NCI-H748 treated with DMSO at 0.1 percent for 48 hours (cell line): ENCODE results near the gene MTRR.
A peak's percentile ranks its signal among the peaks of the same experiment; 100 is the strongest.

ENCODE experiments used
- DNase-seq: peaks from one replicate; lab custom pipeline; 2025; lab: John Stamatoyannopoulos, UW

Gene MTRR

GRCh38 chr5:7857361-7857760, 11.6 kb upstream of the MTRR start:
- no peak for DNase-seq

DNA sequence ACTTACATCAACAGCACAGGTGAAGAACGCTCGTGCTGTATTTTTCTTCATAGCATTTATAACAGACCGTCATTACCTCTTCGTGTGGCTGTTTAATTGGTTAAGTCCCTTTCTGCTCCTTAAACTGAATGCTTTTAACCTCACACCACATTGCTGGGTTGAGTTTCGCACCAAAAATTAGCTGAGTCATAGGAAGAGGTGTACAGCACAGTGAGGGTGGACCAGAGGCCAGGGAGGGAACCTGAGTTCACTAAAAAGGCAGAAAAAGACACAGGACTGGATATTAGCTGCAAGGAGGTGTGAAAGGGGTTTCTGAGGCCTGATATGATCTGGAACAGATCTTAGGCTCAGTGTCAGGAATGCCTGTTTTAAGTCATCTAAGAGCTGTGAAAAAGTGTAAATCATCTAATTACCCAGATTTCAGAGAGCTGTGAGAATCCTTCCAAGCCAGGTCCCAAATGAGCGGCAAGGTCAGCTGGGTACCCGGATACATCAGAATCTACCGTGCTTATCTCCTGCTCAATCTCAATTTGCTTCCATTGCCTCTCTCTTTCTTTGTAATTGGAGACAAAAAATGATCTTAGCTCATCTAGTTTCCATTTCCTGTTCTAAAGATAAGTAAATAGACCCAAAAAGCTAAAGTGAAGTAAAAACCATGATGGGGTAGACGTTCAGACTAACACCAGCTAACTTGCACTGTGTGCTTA, 10.9 kb upstream of the MTRR start:
- no peak for DNase-seq

DNA sequence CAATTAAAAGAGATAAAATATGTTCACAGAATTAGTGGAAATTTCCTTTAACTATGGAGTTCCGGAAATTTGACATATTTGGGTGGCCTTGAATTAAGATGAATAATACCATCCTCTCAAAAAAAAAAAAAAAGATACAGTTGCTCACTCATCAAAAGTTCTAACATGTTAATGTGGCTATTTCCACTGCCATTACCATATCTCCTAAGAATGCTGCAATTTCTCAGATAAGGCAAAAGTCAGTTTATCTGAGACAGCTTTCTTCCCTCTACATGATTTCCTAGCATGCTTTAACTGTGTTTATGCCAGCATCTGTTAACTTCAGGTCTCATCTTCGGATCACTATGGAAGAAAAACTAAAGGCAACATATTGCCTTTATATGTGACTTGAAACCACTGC, 2.8 kb upstream of the MTRR start:
- DNase-seq = no peak

GRCh38 chr5:7867260-7867659, 1.7 kb upstream of the MTRR start:
- no peak for DNase-seq

DNA sequence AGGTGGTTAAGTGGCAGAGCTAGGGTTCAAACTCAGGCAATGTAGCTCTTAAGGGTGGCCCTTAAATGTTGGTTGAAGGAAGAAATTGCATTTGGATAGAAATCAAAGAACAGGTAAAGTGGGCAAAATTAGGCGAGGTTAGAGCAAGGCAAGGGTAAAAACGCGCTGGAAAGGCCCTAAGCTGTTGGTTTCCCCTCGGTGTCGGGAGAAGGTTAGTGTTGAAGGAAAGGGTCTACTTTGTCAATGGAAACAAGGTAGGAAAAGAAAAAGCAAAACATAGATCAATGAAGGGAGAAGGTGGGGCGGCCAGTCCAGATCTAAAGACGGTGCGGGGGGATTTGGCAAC, 548 bp upstream of the MTRR start:
- peak; percentile 52 for DNase-seq

- peak; percentile 22 for DNase-seq
Observed at GRCh38 chr5:7869474-7870136, 657 bp downstream of the MTRR start.

DNA sequence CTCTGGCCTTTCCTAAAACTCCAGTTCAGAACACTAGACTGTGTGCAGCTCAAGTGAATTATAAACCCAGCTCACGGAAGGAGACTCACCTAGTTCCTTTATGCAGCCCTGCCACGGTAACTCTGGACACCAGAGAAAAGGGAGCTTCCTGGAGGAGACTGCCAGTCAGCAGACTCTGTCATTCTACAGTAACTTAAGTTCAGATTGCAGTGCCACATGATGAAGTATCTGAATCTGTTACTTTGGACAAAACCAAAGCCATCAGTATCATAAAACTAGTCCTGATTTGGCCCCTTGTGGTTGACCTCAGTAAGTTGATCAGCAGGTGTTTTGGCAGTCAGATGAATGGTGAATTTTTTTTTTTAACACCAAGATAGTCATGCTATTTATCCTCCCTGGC, 2.7 kb downstream of the MTRR start:
- DNase-seq = no peak

- no peak for DNase-seq
Observed at GRCh38 chr5:7872517-7873130, 3.7 kb downstream of the MTRR start.

GRCh38 chr5:7873216-7873615, 4.3 kb downstream of the MTRR start:
- DNase-seq = no peak

DNA sequence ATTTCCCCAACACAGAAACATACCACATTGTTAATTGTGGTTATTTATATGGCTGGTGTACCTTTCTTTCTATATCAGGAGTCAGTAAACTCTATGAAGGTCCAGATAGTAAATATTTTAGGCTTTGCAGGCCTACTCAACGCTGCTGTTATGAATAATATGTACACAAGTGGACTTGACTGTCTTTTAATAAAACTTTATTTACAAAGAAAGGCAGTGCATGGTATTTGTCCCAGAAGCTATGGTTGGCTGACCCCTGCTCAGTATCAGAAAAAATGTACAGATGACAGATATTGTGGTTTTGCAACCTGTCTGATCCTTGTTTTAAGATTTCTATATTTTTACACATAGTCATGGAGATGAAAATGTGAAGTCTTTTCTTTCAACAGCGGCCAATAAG, 5.7 kb downstream of the MTRR start:
- no peak for DNase-seq

DNA sequence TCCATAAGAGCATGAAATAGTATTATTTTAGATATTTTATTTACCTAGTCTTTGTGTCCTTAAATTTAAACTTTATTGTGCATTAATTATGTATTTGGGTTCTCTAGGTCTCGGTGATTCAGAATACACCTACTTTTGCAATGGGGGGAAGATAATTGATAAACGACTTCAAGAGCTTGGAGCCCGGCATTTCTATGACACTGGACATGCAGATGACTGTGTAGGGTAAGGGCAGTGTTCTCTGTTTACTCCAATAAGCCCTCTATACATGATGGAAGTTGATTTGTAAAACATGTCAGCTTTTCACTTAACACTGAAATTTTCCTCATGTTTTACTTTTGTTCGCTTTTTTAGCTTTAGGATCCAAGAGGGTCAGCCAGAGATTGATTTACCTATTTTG, 6.2 kb downstream of the MTRR start:
- DNase-seq = no peak

GRCh38 chr5:7876867-7877266, 7.9 kb downstream of the MTRR start:
- DNase-seq = no peak

- DNase-seq = no peak
Observed at GRCh38 chr5:7877851-7878250, 8.9 kb downstream of the MTRR start.

GRCh38 chr5:7878381-7878873, 9.5 kb downstream of the MTRR start:
- DNase-seq = no peak

DNA sequence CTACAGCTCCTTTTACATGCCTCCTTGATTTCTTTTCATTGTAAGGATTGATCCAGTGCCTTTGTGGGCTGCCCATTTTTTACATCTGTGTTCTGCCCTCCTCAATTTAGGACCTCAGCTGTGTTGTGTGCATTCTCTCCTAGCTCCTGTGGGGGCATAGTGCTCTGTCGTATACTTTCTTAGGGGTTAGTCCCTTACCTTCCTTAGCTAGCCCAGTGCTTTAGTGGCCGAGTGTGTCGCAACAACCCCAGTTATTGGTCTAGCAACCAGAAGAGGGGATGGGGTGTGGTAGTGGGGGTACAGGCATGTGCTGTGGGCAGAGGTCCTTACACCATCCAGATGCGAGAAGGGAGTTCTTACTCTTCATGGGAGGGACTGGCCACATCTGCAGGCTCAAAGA, 12.1 kb downstream of the MTRR start:
- no peak for DNase-seq

DNA sequence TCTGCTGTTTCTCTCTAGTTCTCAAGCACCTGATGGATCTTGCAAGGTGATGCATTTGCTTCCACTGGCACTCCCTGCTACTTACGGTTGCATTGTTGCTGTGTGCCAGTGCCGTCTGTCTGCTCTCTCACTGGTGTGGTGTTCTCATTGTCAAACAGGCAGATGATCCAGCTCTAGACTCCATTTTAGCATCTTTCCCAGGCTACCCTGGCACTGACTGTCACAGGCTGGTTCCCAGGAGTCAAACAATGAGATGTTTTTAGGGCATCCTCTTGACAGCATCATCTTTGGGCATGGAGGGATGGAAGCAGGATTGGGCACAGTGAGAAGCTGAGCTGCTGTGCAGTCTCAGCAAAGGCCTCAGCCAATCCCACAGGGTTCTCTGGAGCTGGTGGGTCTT, 12.9 kb downstream of the MTRR start:
- no peak for DNase-seq

DNA sequence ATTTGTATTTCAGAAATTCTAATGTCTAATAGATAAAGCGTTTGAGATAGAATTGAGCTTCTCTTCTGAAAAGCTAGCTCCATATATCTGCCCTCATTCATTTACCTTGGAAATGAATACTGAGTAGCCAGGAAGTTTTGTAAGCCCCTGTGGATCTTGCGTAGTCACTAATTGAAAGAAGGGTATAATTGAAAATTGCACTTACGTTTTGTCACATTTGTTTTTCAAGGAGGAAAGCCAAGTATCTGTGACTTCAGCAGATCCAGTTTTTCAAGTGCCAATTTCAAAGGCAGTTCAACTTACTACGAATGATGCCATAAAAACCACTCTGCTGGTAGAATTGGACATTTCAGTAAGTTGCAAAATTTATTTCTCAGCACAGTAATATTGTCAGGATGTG, 14.0 kb downstream of the MTRR start:
- no peak for DNase-seq

- DNase-seq = no peak
Observed at GRCh38 chr5:7884491-7885267, 15.7 kb downstream of the MTRR start.

GRCh38 chr5:7886849-7887475, 18.0 kb downstream of the MTRR start:
- peak; percentile 91 for DNase-seq

- DNase-seq = no peak
Observed at GRCh38 chr5:7888901-7889300, 20.0 kb downstream of the MTRR start.

DNA sequence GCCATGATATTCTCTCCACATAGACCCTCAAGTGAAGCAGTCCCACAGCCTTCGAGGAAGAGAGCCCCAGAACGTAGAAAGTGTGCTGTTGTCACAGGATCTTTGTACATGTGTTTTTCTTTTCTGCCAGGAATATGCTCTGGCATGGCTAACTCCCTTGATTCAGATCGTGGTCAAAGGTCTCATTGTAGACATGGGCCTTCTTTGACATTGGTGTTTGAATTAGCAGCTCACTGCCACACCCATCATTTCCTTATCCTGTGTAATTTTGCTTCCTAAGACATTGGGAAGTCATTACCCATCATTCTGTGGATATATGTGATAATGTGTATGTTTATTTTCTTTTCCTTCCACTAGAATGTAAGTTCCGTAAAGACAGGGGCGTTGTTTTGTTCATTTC, 25.5 kb downstream of the MTRR start:
- DNase-seq = no peak

DNA sequence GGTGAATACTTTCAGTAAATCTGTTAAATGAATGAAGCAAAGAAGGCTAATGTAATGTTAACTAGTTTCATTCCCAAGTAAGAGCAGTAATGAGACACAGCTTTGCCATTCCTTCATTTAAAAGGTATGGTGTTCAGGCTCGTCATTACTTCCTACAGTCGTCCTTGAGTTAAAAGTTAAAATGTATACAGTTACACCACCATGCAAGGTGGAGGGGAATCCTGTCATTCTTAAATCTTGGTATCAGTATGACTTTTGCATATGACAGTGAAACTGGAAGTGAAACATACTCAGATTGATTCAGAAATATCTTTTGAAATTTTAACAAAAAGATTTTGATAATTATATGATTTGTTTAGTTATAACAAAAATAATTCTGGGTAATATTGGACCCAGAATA, 25.9 kb downstream of the MTRR start:
- DNase-seq = no peak
